Vagina (tissue), 2 donors: ENCODE results near the gene RIN2. TPM values are rescaled to one million over a fixed set of nuclear protein-coding genes. Genes with fewer than 3 reads are reported as not detected.
A peak's percentile ranks its signal among the peaks of the same experiment; 100 is the strongest.

Experiments used
- DNase-seq, 2 donors: peaks; one replicate each; pipeline ENCODE4 v3.0.0-alpha.2; 2017; ENCODE audit errors: extremely low spot score in 2 of 2
- H3K27ac ChIP-seq: fragments of 200-600 bp; sonication (generic); one replicate; pipeline ENCODE4 v1.5.1; 2019
- H3K27me3 ChIP-seq: fragments of 200-600 bp; sonication (generic); one replicate; pipeline ENCODE4 v1.5.1; 2019
- H3K36me3 ChIP-seq, 2 donors: fragments of 200-600 bp; sonication (generic); one replicate each; pipeline ENCODE4 v1.5.1; 2017 to 2019
- H3K4me1 ChIP-seq: fragments of 200-600 bp; sonication (generic); one replicate; pipeline ENCODE4 v1.5.1; 2019
- H3K4me3 ChIP-seq, 2 donors: fragments of 200-600 bp; sonication (generic); 1 replicate in 1 of 2; 2 replicates in 1 of 2; pipeline ENCODE4 v1.5.1; 2016 to 2019
- H3K9me3 ChIP-seq: fragments of 200-600 bp; sonication (generic); one replicate; pipeline ENCODE4 v1.5.1; 2019
- CTCF ChIP-seq, 3 experiments: fragments of 450-650 bp in 2 of 3; fragments of 200-600 bp in 1 of 3; sonication (generic) in 1 of 3; IDR thresholded peaks; one replicate each; pipeline ENCODE4 v1.5.1; 2017 to 2019; ENCODE audit warnings: antibody characterized with exemption in 3 of 3, mild to moderate bottlenecking in 2 of 3, moderate library complexity in 2 of 3
- POLR2A ChIP-seq, 2 donors: fragments of 450-650 bp; IDR thresholded peaks; one replicate each; pipeline ENCODE4 v1.6.1; 2017; ENCODE audit warnings: antibody characterized with exemption in 2 of 2, mild to moderate bottlenecking in 2 of 2, moderate library complexity in 2 of 2
- POLR2AphosphoS5 ChIP-seq, 2 donors: sonication (generic); formaldehyde crosslinking; IDR thresholded peaks; one replicate each; pipeline ENCODE4 v1.9.0; 2017; ENCODE audit warnings: antibody characterized with exemption in 2 of 2, mild to moderate bottlenecking in 2 of 2, low read depth in 1 of 2; ENCODE audit not compliant: insufficient read depth in 1 of 2
- intact Hi-C: fragments of 100-400 bp; cut with DNase I; formaldehyde crosslinking; loops from one replicate; pipeline ENCODE4 v1.15.1; 2023
- total RNA-seq: library from RNA; depleted of rRNA; stranded (reverse); fragments of >200 nt; gene quantifications from one replicate; pipeline ENCODE4 v1.2.3, GENCODE V29; 2016

The RIN2 gene
- total RNA-seq, 1 donor from 2014 or later: 86.9 TPM

- Histone ChIP-seq H3K4me1 (peaks cover 18% of the 10 kb centered on the region), H3K4me3 (no peak overlapping the region), H3K27ac (no peak overlapping the region), H3K9me3 (no peaks in the 10 kb centered on the region), H3K27me3 (no peaks in the 10 kb centered on the region), H3K36me3 (no peaks in the 10 kb centered on the region)
- TF ChIP-seq POLR2A (IDR thresholded peaks at IDR 0.05) (no peak), CTCF (IDR thresholded peaks at IDR 0.05) (no peak), POLR2AphosphoS5 (IDR thresholded peaks at IDR 0.05; ENCODE audit: insufficient read depth in 1 of 2, low read depth in 1 of 2) (no peak)
- DNase-seq: peak in 1 of 2 donors; percentile 37
- intact Hi-C loops: no loop called here
Observed at GRCh38 chr20:19767070-19767469, 9.0 kb downstream of the RIN2 start.

GRCh38 chr20:19768325-19768842 lies 10.3 kb downstream of the RIN2 start:
- no peaks in the 10 kb centered on the region for H3K27me3 ChIP-seq
- intact Hi-C loops: no loop called here

GRCh38 chr20:19769507-19769906 lies 11.4 kb downstream of the RIN2 start:
- H3K4me3 ChIP-seq: no peak overlapping the region
- no peaks in the 10 kb centered on the region for H3K9me3 ChIP-seq
- no peak overlapping the region for H3K27ac ChIP-seq
- no peak for TF ChIP-seq POLR2A (IDR thresholded peaks at IDR 0.05)
- no peak for TF ChIP-seq CTCF (IDR thresholded peaks at IDR 0.05)
- no peak for TF ChIP-seq POLR2AphosphoS5 (IDR thresholded peaks at IDR 0.05; ENCODE audit: insufficient read depth in 1 of 2, low read depth in 1 of 2)
- H3K27me3 ChIP-seq: no peaks in the 10 kb centered on the region
- intact Hi-C loops: no loop called here
- H3K36me3 ChIP-seq: no peaks in the 10 kb centered on the region
- DNase-seq: no peak
- H3K4me1 ChIP-seq: peaks cover 20% of the 10 kb centered on the region

More at GRCh38 chr20:19768325-19768842, 10.3 kb downstream of the RIN2 start:
- no peaks in the 10 kb centered on the region for H3K9me3 ChIP-seq
- no peaks in the 10 kb centered on the region for H3K36me3 ChIP-seq
- no peak overlapping the region for H3K27ac ChIP-seq
- no peak for DNase-seq
- peaks cover 18% of the 10 kb centered on the region for H3K4me1 ChIP-seq
- H3K4me3 ChIP-seq: no peak overlapping the region
- TF ChIP-seq POLR2A (IDR thresholded peaks at IDR 0.05): no peak
- no peak for TF ChIP-seq CTCF (IDR thresholded peaks at IDR 0.05)
- TF ChIP-seq POLR2AphosphoS5 (IDR thresholded peaks at IDR 0.05; ENCODE audit: insufficient read depth in 1 of 2, low read depth in 1 of 2): no peak

- peaks cover 24% of the 10 kb centered on the region for H3K4me1 ChIP-seq
- no peaks in the 10 kb centered on the region for H3K36me3 ChIP-seq
- DNase-seq: no peak
- no peaks in the 10 kb centered on the region for H3K9me3 ChIP-seq
- H3K27ac ChIP-seq: no peak overlapping the region
- intact Hi-C loops: no loop called here
- TF ChIP-seq POLR2AphosphoS5 (IDR thresholded peaks at IDR 0.05; ENCODE audit: insufficient read depth in 1 of 2, low read depth in 1 of 2): no peak
- no peak for TF ChIP-seq POLR2A (IDR thresholded peaks at IDR 0.05)
- TF ChIP-seq CTCF (IDR thresholded peaks at IDR 0.05): no peak
- H3K27me3 ChIP-seq: no peaks in the 10 kb centered on the region
- no peak overlapping the region for H3K4me3 ChIP-seq
Observed at GRCh38 chr20:19770375-19770774, 12.3 kb downstream of the RIN2 start.

GRCh38 chr20:19771031-19771430 lies 13.0 kb downstream of the RIN2 start:
- TF ChIP-seq POLR2AphosphoS5 (IDR thresholded peaks at IDR 0.05; ENCODE audit: insufficient read depth in 1 of 2, low read depth in 1 of 2) (no peak), CTCF (IDR thresholded peaks at IDR 0.05) (no peak), POLR2A (IDR thresholded peaks at IDR 0.05) (no peak)
- Histone ChIP-seq H3K4me3 (no peak overlapping the region), H3K36me3 (no peaks in the 10 kb centered on the region), H3K9me3 (no peaks in the 10 kb centered on the region), H3K27me3 (no peaks in the 10 kb centered on the region), H3K4me1 (peaks cover 29% of the 10 kb centered on the region), H3K27ac (no peak overlapping the region)
- intact Hi-C loops: no loop called here
- DNase-seq: no peak
